ENCODE results near the gene SNX25.

SNX25 gene

DNA sequence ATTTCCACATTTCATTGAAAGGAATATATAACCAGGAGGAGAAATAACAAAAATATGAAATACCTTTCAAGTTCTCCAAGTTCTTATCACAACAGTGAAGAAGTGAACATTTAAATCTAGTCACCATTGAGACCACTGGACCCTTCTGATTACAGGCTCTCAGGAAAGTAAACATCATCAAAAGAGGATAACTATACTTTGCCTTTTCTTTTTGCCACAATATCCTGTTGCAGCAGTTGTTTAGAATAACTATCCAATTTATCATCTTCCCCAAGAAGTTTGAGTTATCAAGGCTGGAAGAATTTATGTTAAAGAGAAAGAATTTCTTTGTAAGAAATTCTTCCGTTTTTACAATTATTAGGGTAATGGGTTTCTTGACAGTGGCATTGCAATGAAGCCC is 182.8 kb downstream of the SNX25 start:
- H3K4me3 ChIP-seq (ENCODE audit: low read depth, low read length), result no peak overlapping the region
- DNase-seq (ENCODE audit: low read depth), result no peak
- TF ChIP-seq, protein P1, sequence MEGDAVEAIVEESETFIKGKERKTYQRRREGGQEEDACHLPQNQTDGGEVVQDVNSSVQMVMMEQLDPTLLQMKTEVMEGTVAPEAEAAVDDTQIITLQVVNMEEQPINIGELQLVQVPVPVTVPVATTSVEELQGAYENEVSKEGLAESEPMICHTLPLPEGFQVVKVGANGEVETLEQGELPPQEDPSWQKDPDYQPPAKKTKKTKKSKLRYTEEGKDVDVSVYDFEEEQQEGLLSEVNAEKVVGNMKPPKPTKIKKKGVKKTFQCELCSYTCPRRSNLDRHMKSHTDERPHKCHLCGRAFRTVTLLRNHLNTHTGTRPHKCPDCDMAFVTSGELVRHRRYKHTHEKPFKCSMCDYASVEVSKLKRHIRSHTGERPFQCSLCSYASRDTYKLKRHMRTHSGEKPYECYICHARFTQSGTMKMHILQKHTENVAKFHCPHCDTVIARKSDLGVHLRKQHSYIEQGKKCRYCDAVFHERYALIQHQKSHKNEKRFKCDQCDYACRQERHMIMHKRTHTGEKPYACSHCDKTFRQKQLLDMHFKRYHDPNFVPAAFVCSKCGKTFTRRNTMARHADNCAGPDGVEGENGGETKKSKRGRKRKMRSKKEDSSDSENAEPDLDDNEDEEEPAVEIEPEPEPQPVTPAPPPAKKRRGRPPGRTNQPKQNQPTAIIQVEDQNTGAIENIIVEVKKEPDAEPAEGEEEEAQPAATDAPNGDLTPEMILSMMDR (IDR thresholded peaks at IDR 0.05; ENCODE audit: low read depth, low read length, missing control alignments), result no peak

DNA sequence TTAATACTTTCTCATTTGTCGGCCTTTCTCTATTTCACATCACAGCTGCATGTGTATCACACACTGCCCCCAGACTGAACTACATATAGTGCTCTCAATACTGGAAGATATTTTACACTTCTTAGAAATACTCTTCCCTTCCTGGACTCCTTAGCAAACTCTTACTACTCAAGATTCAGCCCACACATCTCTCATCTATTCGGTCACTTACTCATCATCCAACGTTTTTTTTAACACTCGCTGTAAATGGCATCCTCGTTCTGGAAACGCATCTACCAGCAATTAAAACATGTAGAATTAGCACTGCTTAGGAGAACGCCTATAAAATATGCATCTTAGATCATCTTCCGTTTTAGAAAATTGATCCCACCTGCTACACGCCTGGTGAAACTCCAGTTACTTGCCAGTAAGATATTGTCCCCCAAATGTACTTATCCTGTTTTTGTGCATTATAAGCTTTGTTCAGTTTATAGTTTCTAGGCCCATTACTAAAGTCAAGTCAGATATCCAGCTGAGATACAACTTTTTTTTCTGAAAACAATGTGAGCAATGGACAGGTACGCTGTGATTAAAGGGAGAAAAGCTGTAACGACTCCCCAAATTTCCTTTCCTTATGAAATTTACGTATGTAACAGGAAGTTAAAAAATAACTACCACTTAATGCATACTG is 185.3 kb downstream of the SNX25 start:
- peak overlapping the region; percentile 73 for H3K4me3 ChIP-seq (ENCODE audit: low read depth, low read length)
- no peak for DNase-seq (ENCODE audit: low read depth)

DNA sequence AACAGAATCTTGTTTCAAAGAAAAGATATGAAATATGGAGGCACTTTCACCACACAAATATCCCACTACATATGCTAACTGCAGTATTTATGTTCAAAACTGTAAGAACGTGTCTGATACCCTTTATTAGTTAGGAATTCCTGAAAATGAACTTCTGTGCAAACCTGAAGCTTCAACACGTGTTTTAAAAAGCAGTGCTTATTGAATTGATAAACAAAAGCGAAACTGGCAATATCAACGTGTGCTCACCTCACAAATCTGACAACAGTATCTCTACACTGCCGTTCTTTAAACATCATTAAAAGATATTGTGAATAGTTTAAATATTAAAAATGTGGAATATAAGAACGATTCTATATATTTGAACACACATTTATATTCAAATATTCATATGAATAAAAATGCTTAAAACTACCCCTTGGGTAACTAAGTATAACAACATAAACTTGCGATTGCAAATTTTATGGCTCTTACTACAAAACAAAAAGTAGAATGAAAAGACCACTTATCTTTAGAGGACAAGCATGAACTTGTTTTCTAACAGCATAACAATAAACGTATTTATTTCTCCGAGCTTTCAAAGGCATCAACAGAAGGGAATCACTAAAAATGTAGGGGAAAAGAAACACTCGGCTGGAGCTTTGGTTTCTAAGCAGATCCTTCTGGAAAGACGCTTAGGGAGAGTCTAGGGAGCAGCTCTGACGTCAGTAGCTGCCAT is 186.0 kb downstream of the SNX25 start, which contains the start of gene LRP2BP:
LRP2BP (minus strand) TSS at position 687 of the 718 bp plus-strand sequence. CDS start 17,738 bp downstream, outside the sequence.
- H3K4me3 ChIP-seq (ENCODE audit: low read depth, low read length), result peak within 1 kb of the TSS; percentile 73
- no peak for DNase-seq (ENCODE audit: low read depth)
- TF ChIP-seq, protein P1 (IDR thresholded peaks at IDR 0.05; ENCODE audit: low read depth, low read length, missing control alignments), result no peak

More for the DNA sequence above, 185.3 kb downstream of the SNX25 start:
- TF ChIP-seq, protein P1 (IDR thresholded peaks at IDR 0.05; ENCODE audit: low read depth, low read length, missing control alignments), result no peak

DNA sequence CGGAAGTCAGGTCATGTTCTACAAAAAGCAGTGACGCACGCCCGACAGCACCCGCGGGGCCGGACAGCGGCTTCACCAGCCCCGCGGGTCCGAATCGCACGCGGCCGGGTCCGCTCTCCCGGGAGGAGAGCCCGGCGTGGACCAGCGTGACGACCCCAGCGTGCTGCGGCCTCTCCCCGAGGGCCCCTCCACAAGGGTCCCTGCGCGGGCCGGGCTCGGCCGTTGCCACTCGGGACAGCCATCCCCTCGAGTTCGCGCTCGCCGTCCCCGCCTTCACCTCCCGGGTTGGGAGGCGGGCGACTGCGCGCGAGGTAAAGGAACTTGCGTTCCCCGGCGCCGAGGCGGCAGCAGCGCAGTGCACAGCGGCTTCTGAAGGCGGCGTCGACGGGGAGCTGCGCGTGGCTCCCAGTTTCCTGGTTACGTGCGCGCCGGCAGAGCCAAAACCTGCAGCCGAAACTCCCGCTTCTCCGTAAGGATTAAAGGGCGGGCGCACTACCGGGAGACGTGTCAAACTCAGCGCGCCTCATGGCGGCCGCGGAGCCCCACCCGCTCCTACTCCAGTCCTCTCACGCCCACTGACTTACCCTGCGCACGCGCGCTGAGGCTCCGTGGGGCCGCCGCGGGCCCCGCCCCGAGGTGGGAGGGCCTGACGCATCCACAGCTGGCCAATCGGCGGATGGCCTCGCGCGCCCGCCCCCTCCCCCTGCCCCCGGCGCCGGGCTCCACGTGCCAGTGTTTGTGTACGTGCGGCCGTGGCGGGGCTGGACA is 186.7 kb downstream of the SNX25 start:
- peak; percentile 90 for DNase-seq (ENCODE audit: low read depth)
- TF ChIP-seq, protein P1 (IDR thresholded peaks at IDR 0.05; ENCODE audit: low read depth, low read length, missing control alignments), result no peak
- H3K4me3 ChIP-seq (ENCODE audit: low read depth, low read length), result peak overlapping the region; percentile 73

DNA sequence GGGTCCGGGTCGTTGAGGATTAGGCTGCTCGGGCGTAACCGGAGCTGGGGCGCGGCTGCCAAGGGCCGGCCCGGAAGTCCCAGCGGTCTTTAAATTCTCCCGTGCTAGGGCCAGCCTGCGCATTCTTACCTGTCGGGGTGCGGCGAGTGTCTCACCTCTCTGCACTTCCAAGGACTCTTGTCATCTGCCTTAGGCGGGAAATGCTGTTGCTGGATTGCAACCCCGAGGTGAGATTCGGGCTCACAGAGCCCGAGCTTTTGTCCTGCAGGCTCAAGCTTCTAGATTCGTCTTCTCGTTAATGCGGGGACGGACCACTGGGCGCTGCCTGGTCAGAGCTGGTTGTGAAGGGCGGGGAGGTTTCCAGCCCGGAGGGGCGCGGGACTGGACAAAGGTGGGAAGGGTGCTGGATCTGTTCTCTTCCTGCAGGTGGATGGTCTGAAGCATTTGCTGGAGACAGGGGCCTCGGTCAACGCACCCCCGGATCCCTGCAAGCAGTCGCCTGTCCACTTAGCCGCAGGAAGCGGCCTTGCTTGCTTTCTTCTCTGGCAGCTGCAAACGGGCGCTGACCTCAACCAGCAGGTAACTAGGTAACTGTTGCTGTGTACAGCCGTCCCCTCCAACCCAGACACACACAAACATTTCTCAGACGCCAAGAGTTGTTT is 187.5 kb downstream of the SNX25 start, which contains the start of gene ANKRD37:
ANKRD37 (plus strand) TSS at position 118 of the 662 bp plus-strand sequence; CDS start at position 201, 83 bp downstream.
- no peak for DNase-seq (ENCODE audit: low read depth)
- peak within 1 kb of the TSS; percentile 73 for H3K4me3 ChIP-seq (ENCODE audit: low read depth, low read length)
- TF ChIP-seq, protein P1 (IDR thresholded peaks at IDR 0.05; ENCODE audit: low read depth, low read length, missing control alignments), result no peak

DNA sequence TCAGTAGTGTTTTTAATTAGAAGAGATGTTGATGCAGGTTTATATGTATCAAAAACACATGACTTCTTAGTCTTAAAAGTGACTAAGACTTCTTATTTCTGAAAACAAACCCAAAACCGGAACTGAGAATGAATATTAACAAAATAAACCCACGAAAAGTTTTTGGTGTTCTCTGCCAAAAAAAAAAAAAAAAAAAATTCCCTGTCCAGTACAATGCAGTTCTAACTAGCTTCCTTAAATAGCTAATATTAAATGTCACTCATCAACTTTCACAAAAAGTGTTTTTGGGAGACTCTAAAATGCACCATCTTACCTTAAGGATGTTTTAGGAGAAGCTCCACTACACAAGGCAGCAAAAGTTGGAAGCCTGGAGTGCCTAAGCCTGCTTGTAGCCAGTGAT is 189.2 kb downstream of the SNX25 start:
- H3K4me3 ChIP-seq (ENCODE audit: low read depth, low read length), result peak overlapping the region; percentile 42; the same call in 1 of the 2 replicates
- no peak for DNase-seq (ENCODE audit: low read depth)
- TF ChIP-seq, protein P1 (IDR thresholded peaks at IDR 0.05; ENCODE audit: low read depth, low read length, missing control alignments), result no peak

Measured in GM12864 (cell line).